ENCODE measurements around the gene MSLN.
"Not testable (repeated sequence)": the region's sequence is repeated elsewhere in the genome, so short reads cannot be mapped to it uniquely, and the experiment has no call there.

MSLN gene

DNA sequence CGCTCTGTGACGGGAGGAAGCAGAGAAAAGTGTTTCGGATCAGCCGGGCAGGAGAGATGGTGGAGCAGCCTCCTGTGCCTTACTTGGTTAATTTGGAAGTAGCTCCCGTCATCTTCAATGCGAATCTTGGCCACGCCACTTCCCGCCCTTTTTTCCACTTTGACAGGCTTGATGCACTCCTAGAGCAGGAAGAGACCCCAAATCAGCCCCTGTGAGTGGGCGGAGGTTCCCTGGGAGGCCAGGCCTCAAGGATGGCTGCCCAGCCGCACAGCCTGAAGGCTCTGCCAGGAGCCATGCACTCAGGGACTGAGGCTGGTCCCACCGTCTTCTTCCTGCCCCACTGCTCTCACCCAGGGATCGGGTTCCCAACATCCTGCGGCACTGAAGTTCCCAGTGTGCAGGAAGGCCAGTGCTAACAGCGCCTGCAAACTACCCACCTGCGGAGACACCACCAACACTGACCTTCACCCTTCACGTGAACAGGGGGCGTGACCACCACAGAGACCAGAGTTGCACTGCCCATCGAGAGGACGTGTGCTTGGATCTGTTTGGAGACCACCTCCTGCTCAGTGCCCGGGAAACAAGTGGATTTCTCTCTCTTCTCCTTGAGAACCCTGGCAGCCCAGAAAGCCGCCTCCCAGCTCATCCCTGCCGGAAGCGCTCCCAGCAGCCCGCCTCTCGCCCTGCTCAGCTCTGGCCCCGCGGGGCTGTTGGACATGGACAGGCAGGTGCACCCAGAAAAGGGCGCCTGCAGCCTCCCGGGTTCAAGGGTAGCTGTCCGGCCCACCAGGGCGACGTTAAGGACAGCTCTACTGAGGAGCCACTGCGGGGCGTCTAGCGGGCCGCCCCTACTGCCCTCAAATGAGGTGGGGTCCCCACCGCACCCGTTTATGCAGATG is 20.7 kb upstream of the MSLN start:
- DNase-seq (ENCODE audit: low spot score), result no peak
- CTCF ChIA-PET, result interaction anchor here (0.6 to 2.3 kb wide), 5 partner anchors 15 to 46 kb away, joined by 3 to 11 read pairs (median 4); no protein-coding TSS in a partner anchor
- POLR2A ChIA-PET (ENCODE audit: low non-redundant PET), result no interaction called here
- peak overlapping the region; percentile 81 for H3K27ac ChIP-seq
- TF ChIP-seq, protein P1, sequence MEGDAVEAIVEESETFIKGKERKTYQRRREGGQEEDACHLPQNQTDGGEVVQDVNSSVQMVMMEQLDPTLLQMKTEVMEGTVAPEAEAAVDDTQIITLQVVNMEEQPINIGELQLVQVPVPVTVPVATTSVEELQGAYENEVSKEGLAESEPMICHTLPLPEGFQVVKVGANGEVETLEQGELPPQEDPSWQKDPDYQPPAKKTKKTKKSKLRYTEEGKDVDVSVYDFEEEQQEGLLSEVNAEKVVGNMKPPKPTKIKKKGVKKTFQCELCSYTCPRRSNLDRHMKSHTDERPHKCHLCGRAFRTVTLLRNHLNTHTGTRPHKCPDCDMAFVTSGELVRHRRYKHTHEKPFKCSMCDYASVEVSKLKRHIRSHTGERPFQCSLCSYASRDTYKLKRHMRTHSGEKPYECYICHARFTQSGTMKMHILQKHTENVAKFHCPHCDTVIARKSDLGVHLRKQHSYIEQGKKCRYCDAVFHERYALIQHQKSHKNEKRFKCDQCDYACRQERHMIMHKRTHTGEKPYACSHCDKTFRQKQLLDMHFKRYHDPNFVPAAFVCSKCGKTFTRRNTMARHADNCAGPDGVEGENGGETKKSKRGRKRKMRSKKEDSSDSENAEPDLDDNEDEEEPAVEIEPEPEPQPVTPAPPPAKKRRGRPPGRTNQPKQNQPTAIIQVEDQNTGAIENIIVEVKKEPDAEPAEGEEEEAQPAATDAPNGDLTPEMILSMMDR (conservative IDR thresholded peaks at IDR 0.05; ENCODE audit: low read depth), result no peak

DNA sequence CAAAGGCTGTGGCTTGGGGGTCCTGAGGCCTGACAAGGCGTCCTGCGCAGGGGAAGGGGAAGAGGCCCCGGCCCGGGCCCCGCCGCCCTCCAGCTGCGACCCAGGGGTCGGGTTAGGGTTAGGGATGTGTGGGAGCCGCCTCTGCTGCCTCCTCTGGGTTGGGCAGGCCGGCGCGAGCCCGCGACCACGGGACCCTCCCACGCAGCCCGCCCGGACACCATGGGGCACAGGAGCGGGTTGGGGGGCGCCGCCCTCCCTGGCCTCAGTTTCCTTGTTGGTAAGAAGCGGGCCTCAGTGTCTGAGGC is 20.1 kb upstream of the MSLN start:
- CTCF ChIA-PET, result interaction anchor here (0.7 to 2.3 kb wide), 6 partner anchors 10 to 45 kb away, joined by 3 to 11 read pairs (median 5); no protein-coding TSS in a partner anchor
- POLR2A ChIA-PET (ENCODE audit: low non-redundant PET), result interaction anchor here (0.7 kb wide), 1 partner anchor 45 kb away, joined by 3 read pairs; no protein-coding TSS in a partner anchor
- peak overlapping the region; percentile 81 for H3K27ac ChIP-seq
- DNase-seq (ENCODE audit: low spot score), result no peak
- TF ChIP-seq, protein P1 (conservative IDR thresholded peaks at IDR 0.05; ENCODE audit: low read depth), result no peak

DNA sequence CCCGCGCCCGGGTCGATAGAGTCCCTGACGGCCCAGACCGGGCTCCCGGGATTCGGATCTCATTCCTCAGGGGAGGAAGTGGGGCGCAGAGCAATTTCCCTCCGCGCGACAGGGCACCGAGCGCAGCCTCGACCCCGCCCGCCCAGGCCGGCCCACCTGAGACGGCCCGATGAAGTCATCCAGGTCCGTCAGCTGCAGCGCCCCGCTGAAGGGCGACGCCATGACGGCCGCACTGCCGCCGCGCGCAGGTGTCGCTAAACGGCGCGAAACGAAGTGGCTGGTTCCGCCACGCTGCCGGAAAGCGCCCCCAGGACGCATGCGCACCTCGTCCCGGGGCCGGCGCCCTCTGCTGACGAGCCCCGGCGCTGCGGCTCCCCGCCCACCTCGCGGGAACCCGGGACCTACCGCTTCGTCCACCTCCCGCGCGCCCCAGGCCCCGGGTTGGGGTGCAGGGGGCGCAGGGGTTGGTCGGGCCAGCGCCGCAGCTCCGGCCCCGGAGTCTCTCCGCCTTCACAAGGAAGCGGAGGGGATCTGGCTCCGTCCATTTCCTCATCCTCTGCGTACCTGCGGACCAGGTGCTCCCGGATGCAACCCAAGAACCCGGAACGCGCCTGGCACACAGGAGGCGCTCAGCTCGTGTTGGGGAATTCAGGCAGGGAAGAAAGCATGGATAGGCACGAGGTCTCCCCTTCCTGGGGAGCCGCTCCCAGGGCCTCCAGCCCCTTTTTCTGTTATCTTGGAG is 19.6 kb upstream of the MSLN start, which contains the start of gene CIAO3:
Gene CIAO3 (minus strand): TSS at position 234 of the 742 bp plus-strand sequence. CDS start 12 bp downstream, at position 222.
- peak within 1 kb of the TSS; percentile 81 for H3K27ac ChIP-seq
- TF ChIP-seq, protein P1 (conservative IDR thresholded peaks at IDR 0.05; ENCODE audit: low read depth), result peak; percentile 94
- POLR2A ChIA-PET (ENCODE audit: low non-redundant PET), result interaction anchor here (0.7 kb wide), 1 partner anchor 45 kb away, joined by 3 read pairs; no protein-coding TSS in a partner anchor
- CTCF ChIA-PET, result interaction anchor here (0.6 to 2.3 kb wide), 12 partner anchors 8 to 47 kb away, joined by 3 to 11 read pairs (median 4); partner anchors contain the start of genes HAGHL, MSLN and RPUSD1
- peak; percentile 85 for DNase-seq (ENCODE audit: low spot score)

DNA sequence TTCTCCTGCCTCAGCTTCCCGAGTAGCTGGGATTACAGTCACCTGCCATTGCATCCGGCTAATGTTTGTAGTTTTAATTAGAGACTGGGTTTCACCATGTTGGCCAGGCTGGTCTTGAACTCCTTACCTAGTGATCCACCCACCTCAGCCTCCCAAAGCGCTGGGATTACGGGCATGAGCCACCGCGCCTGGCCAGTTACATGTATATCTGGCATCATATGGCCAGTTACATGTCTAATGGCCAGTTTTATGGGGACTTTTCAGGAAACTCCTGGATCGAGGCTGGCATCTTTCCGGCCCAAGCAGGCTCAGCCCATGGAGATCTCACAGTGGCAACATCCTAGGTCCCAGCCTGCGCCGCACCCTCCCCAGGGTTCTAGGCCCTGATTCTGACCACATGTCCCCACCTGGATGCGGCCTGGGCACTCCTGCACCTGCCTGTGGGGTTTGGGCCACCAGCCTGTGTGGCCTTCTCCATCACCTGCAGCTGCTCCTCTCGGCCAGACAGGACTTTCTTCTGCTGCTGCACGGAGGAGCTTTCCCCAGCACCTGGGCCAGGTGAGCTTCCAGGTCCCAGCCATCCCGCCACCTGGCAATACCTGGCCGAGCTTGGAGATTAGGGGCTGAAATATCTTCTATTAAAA is 18.4 kb upstream of the MSLN start:
- POLR2A ChIA-PET (ENCODE audit: low non-redundant PET), result no interaction called here

DNA sequence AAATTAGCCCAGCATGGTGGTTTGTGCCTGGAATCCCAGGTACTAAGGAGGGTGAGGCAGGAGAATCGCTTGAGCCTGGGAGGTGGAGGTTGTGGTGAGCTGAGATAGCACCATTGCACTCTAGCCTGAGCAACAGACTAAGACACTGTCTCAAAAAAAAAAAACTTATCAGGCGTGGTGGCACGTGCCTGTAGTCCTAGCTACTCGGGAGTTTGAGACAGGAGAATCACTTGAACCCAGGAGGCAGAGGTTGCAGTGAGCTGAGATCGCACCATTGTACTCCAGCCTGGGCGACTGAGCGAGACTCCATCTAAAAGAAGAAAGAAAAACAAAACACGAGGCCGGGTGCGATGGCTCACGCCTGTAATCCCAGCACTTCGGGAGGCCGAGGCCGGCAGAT is 17.6 kb upstream of the MSLN start:
- ChIA-PET POLR2A (ENCODE audit: low non-redundant PET) (interaction anchor here (0.6 kb wide), 1 partner anchor 9 kb away, joined by 6 read pairs; no protein-coding TSS in a partner anchor), CTCF (interaction anchor here (0.6 to 1.7 kb wide), 3 partner anchors 29 to 76 kb away, joined by 3 to 8 read pairs (median 4); no protein-coding TSS in a partner anchor)
- 0 out of 2 replicates have a peak overlapping the region, but pooled peaks have one; percentile 81 for H3K27ac ChIP-seq
- DNase-seq (ENCODE audit: low spot score), result not testable (repeated sequence)

More for the DNA sequence above, 18.4 kb upstream of the MSLN start:
- peak overlapping the region; percentile 81; the same call in 1 of the 2 replicates for H3K27ac ChIP-seq
- TF ChIP-seq, protein P1 (conservative IDR thresholded peaks at IDR 0.05; ENCODE audit: low read depth), result no peak
- CTCF ChIA-PET, result interaction anchor here (0.9 kb wide), 1 partner anchor 26 kb away, joined by 4 read pairs; no protein-coding TSS in a partner anchor
- no peak for DNase-seq (ENCODE audit: low spot score)

DNA sequence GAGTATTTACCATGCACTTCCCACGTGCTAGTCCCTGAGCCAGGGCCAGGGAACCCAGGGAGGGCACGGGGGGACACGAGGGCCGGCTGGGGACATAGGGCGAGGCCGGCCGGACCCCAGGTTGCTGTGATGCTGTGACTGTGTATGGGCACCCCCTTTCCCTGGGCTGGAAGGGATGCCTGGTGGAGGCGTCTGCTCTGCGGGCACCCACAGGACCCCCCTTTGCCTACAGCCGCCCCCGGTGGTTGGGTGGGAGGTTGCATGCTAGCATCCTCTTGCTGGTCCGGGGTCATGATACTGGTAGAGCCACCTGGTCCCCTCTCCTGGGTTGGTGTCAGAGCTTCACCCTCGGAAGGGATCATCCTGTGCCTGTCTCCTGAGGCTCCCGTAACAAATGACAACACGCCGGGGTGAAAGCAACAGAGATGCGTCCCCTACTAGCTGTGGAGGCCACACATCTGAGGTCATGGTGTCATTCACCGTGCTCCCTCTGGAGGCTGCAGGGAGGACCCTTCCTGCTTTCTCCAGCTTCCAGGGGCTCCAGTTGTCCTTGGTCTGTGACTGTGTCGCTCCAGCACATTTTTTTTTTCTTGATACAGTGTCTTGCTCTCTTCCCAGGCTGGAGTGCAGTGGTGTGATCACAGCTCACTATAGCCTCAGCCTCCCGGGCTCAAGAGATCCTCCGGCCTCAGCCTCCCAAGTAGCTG is 16.6 kb upstream of the MSLN start:
- no peak overlapping the region for H3K27ac ChIP-seq
- CTCF ChIA-PET, result interaction anchor here (0.6 to 1.7 kb wide), 5 partner anchors 33 to 401 kb away, joined by 3 to 8 read pairs (median 3); no protein-coding TSS in a partner anchor
- TF ChIP-seq, protein P1 (conservative IDR thresholded peaks at IDR 0.05; ENCODE audit: low read depth), result no peak
- POLR2A ChIA-PET (ENCODE audit: low non-redundant PET), result no interaction called here
- no peak for DNase-seq (ENCODE audit: low spot score)
